A549 (cell line): ENCODE data around the gene PHF1. TPM values are rescaled to one million over a fixed set of nuclear protein-coding genes. Genes with fewer than 3 reads are reported as not detected.
A peak's percentile ranks its signal among the peaks of the same experiment; 100 is the strongest.

Source experiments
- ATAC-seq, 2 experiments: fragments of 200-7000 bp in 1 of 2; fragments of >200 bp in 1 of 2; cut with Nextera tagmentation in 1 of 2; cut with Tn5 transposase in 1 of 2; 3 replicates each; pipeline versions ENCODE4 v1.8.0 to v1.9.1; 2018 to 2020; ENCODE audit warnings: mild to moderate bottlenecking in 1 of 2, moderate library complexity in 1 of 2
- CTCF ChIA-PET: fragments of 300-600 bp; sonication (Branson Sonifier 250); formaldehyde crosslinking; extraction: SDS; loops from one replicate; lab custom pipeline; 2021; ENCODE audit warnings: antibody characterized with exemption, inconsistent platforms; lab: Yijun Ruan, JAX
- POLR2A ChIA-PET: fragments of 350-600 bp; formaldehyde crosslinking; extraction: SDS; loops from one replicate; lab custom pipeline; 2021; ENCODE audit warnings: antibody characterized with exemption, inconsistent platforms; lab: Yijun Ruan, JAX
- DNase-seq, 2 experiments: peaks; one replicate each; pipeline versions ENCODE4 v3.0.0 to v3.0.0-alpha.2; 2011 to 2016; ENCODE audit warnings: low read depth in 1 of 2, low spot score in 1 of 2
- FAIRE-seq: peaks from 2 replicates; lab custom pipeline; 2011; peaks lifted over from hg19 to GRCh38; lab: Jason Lieb, UNC
- H3K27ac ChIP-seq, 2 experiments: fragments of >200 bp; sonication (Bioruptor Twin); formaldehyde crosslinking; 3 replicates each; pipeline ENCODE4 v1.5.1; 2016 to 2017
- H3K4me1 ChIP-seq: fragments of >200 bp; sonication (Bioruptor Twin); formaldehyde crosslinking; 3 replicates; pipeline ENCODE4 v1.6.1; 2016
- H3K4me2 ChIP-seq: fragments of >200 bp; sonication (Bioruptor Twin); formaldehyde crosslinking; 3 replicates; pipeline ENCODE4 v1.6.1; 2016
- H3K4me3 ChIP-seq: fragments of >200 bp; sonication (Bioruptor Twin); formaldehyde crosslinking; 3 replicates; pipeline ENCODE4 v1.5.1; 2016
- H3K9me3 ChIP-seq: fragments of >200 bp; sonication (Bioruptor Twin); formaldehyde crosslinking; 3 replicates; pipeline ENCODE4 v1.6.1; 2016
- BCL3 ChIP-seq: fragments of >200 bp; sonication (Bioruptor Twin); formaldehyde crosslinking; IDR thresholded peaks from 3 replicates; pipeline ENCODE4 v1.6.1; 2016
- CBX2 ChIP-seq: fragments of 200-600 bp; sonication (generic); IDR thresholded peaks from 2 replicates; pipeline ENCODE4 v1.6.1; 2016; ENCODE audit warnings: low read depth, mild to moderate bottlenecking, borderline replicate concordance
- CHD4 ChIP-seq: fragments of 200-600 bp; sonication (generic); IDR thresholded peaks from 2 replicates; pipeline ENCODE4 v1.6.1; 2016; ENCODE audit warnings: antibody characterized with exemption, mild to moderate bottlenecking, borderline replicate concordance
- ELK1 ChIP-seq: fragments of 150-350 bp; IDR thresholded peaks from 2 replicates; pipeline ENCODE4 v1.6.1; 2014; ENCODE audit warnings: low read depth, mild to moderate bottlenecking, low read length
- FOSL2 ChIP-seq, 2 experiments: fragments of 450-650 bp in 1 of 2; fragments of >200 bp in 1 of 2; sonication (Bioruptor Twin) in 1 of 2; formaldehyde crosslinking; IDR thresholded peaks; 2 replicates each; pipeline versions ENCODE4 v1.5.0 to v1.6.1; 2016 to 2020; ENCODE audit warnings: mild to moderate bottlenecking in 1 of 2, moderate library complexity in 1 of 2
- FOXS1 ChIP-seq: fragments of 250-450 bp; sonication (Bioruptor Pico); IDR thresholded peaks from 2 replicates; pipeline ENCODE4 v1.5.0; 2020; ENCODE audit warnings: mild to moderate bottlenecking, moderate library complexity
- HOXA7 ChIP-seq: fragments of 250-450 bp; sonication (Bioruptor Pico); IDR thresholded peaks from 2 replicates; pipeline ENCODE4 v1.5.0; 2020; ENCODE audit warnings: mild to moderate bottlenecking, moderate library complexity
- HOXB13 ChIP-seq: fragments of 250-450 bp; sonication (Bioruptor Pico); IDR thresholded peaks from 2 replicates; pipeline ENCODE4 v1.5.0; 2020; ENCODE audit warnings: low read depth, mild to moderate bottlenecking, moderate library complexity
- JUN ChIP-seq, 2 experiments: fragments of >200 bp; sonication (Bioruptor Twin); formaldehyde crosslinking; IDR thresholded peaks; 2 replicates in 1 of 2; 3 replicates in 1 of 2; pipeline ENCODE4 v1.6.1; 2016 to 2017
- KDM5A ChIP-seq: fragments of 200-600 bp; sonication (generic); IDR thresholded peaks from 2 replicates; pipeline ENCODE4 v1.6.1; 2016; ENCODE audit warnings: antibody characterized with exemption, mild to moderate bottlenecking
- MAZ ChIP-seq: fragments of 150-350 bp; IDR thresholded peaks from 2 replicates; pipeline ENCODE4 v1.6.1; 2014; ENCODE audit warnings: antibody characterized with exemption, low read depth, low read length, borderline replicate concordance
- MYC ChIP-seq: IDR thresholded peaks from 2 replicates; pipeline ENCODE4 v1.6.1; 2012; ENCODE audit warnings: mild to moderate bottlenecking, inconsistent platforms, low read length, improper control_type of control experiment, borderline replicate concordance
- NR3C1 ChIP-seq: fragments of >200 bp; sonication (Bioruptor Twin); formaldehyde crosslinking; IDR thresholded peaks from 3 replicates; pipeline ENCODE4 v1.6.1; 2017
- PHF8 ChIP-seq: fragments of 200-600 bp; sonication (generic); IDR thresholded peaks from 2 replicates; pipeline ENCODE4 v1.6.1; 2016; ENCODE audit warnings: low read depth, mild to moderate bottlenecking, antibody characterized with exemption, moderate library complexity, borderline replicate concordance
- POLR2A ChIP-seq: IDR thresholded peaks from 2 replicates; pipeline ENCODE4 v1.6.1; 2012; ENCODE audit warnings: mild to moderate bottlenecking, low read length
- RAD21 ChIP-seq, 2 experiments: fragments of >200 bp in 1 of 2; sonication (Bioruptor Twin) in 1 of 2; formaldehyde crosslinking in 1 of 2; IDR thresholded peaks in 1 of 2; conservative IDR thresholded peaks in 1 of 2; 2 replicates in 1 of 2; 3 replicates in 1 of 2; pipeline ENCODE4 v1.6.1; 2012 to 2018; ENCODE audit warnings: inconsistent platforms in 1 of 2
- RARB ChIP-seq: fragments of 250-450 bp; sonication (Bioruptor Pico); IDR thresholded peaks from 2 replicates; pipeline ENCODE4 v1.8.0; 2021; ENCODE audit warnings: mild to moderate bottlenecking, moderate library complexity
- RCOR1 ChIP-seq: fragments of 150-350 bp; IDR thresholded peaks from 2 replicates; pipeline ENCODE4 v1.6.1; 2014; ENCODE audit warnings: antibody characterized with exemption, low read length, low read depth
- ZC3H11A ChIP-seq: fragments of 450-650 bp; IDR thresholded peaks from 2 replicates; pipeline ENCODE4 v1.6.1; 2014; ENCODE audit warnings: antibody characterized with exemption, mild to moderate bottlenecking
- WGBS: methylation state at CpG from one replicate; pipeline ENCODE4 v1.1.6; 2017; ENCODE audit errors: missing lambda C conversion rate; 5-methylcytosine and 5-hydroxymethylcytosine counted together
- polyA plus RNA-seq, 4 experiments: library from polyadenylated mRNA; depleted of rRNA in 3 of 4; stranded (reverse); fragments of >200 nt; fragmentation: RNase III in 1 of 4; extraction: RNeasy Plus Mini Kit Qiagen cat#74134 plus additional on column Dnase treatment in 1 of 4; gene quantifications; 2 replicates in 3 of 4; 3 replicates in 1 of 4; pipeline ENCODE4 v1.2.3, GENCODE V29; 2011 to 2017
- TF ChIP-seq, protein P1 (sequence below): fragments of 250-450 bp; sonication (Bioruptor Pico); IDR thresholded peaks from 2 replicates; pipeline ENCODE4 v1.5.0; 2021; ENCODE audit warnings: mild to moderate bottlenecking, moderate library complexity, borderline replicate concordance
- TF ChIP-seq, protein P2 (sequence below): IDR thresholded peaks from 2 replicates; pipeline ENCODE4 v1.6.1; 2012; ENCODE audit warnings: low read depth, borderline replicate concordance
- TF ChIP-seq, protein P3 (sequence below): fragments of >200 bp; sonication (Bioruptor Twin); formaldehyde crosslinking; IDR thresholded peaks from 2 replicates; pipeline ENCODE4 v1.6.1; 2016
- TF ChIP-seq, protein P4 (sequence below): IDR thresholded peaks from 2 replicates; pipeline ENCODE4 v1.6.1; 2012

PHF1 gene
- polyA plus RNA-seq, 2 of the 4 experiments (the other 2 are of a cell fraction) = 14.0 to 21.4 TPM

DNA sequence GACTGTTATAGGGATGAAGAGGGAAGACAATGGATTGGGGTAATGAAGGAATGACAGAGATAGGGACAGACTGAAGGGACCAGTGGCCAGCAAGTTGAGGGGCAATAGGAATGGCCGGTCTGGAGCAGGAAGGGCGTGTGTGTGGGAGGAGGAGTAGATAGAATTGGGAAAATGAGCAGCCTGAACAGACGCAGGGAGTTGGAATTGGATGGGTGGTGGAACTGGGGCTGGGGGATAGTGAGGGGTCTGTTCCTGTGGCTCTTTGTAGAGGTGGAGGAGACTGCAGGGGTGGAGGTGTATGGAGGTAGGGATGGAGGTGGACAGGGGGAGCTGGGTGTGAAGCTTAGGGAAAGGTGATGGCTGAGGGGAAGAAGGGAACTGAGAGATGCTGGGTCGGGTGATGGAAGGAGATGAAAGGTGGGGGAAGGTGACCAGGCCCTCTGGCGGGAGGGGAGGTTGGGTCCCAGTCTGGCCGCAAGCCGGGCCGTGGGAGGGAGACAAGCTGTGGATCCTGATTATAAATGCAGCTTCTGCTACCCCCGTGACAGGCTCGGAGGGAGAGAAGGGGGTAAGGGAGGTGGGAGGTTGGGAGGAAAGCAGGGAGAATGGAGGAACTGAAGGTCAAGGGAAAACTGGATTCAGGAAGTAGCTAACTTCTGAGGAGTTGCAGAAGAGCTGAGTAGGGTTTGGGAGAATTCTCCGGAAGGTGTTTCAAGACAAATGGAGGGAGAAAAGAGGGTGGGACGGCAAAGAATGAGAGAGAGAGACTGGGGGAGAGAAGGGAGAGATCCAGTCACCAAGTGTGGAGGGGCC, 14.2 kb downstream of the PHF1 start:
- DNase-seq (no peak), FAIRE-seq (no peak), ATAC-seq (no peak)
- CTCF ChIA-PET = interaction anchor here (0.6 to 2.7 kb wide), 25 partner anchors 8 to 154 kb away, joined by 3 to 24 read pairs (median 5); partner anchors contain the start of genes B3GALT4, CUTA and ZBTB9
- H3K4me3 ChIP-seq = peak overlapping the region; percentile 69
- peaks cover 29% of the 10 kb centered on the region for H3K4me1 ChIP-seq
- POLR2A ChIA-PET = interaction anchor here (1.0 to 1.6 kb wide), 6 partner anchors 15 to 146 kb away, joined by 3 to 11 read pairs (median 6); partner anchors contain the start of genes PHF1, RGL2, ZBTB22 and ZBTB9
- H3K4me2 ChIP-seq = peak overlapping the region; percentile 90
- TF ChIP-seq, protein P1, sequence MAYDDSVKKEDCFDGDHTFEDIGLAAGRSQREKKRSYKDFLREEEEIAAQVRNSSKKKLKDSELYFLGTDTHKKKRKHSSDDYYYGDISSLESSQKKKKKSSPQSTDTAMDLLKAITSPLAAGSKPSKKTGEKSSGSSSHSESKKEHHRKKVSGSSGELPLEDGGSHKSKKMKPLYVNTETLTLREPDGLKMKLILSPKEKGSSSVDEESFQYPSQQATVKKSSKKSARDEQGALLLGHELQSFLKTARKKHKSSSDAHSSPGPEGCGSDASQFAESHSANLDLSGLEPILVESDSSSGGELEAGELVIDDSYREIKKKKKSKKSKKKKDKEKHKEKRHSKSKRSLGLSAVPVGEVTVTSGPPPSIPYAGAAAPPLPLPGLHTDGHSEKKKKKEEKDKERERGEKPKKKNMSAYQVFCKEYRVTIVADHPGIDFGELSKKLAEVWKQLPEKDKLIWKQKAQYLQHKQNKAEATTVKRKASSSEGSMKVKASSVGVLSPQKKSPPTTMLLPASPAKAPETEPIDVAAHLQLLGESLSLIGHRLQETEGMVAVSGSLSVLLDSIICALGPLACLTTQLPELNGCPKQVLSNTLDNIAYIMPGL = no peak
- no peak for TF ChIP-seq JUN (IDR thresholded peaks at IDR 0.05)
- TF ChIP-seq, protein P2, sequence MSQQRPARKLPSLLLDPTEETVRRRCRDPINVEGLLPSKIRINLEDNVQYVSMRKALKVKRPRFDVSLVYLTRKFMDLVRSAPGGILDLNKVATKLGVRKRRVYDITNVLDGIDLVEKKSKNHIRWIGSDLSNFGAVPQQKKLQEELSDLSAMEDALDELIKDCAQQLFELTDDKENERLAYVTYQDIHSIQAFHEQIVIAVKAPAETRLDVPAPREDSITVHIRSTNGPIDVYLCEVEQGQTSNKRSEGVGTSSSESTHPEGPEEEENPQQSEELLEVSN = no peak
- TF ChIP-seq MYC = no peak
- no peak for TF ChIP-seq FOSL2 (IDR thresholded peaks at IDR 0.05)
- TF ChIP-seq FOSL2 (CRISPR knock-in tag; IDR thresholded peaks at IDR 0.05) = no peak
- TF ChIP-seq HOXA7 (CRISPR knock-in tag) = no peak
- no peak for TF ChIP-seq ZC3H11A
- TF ChIP-seq CHD4 = no peak
- TF ChIP-seq, protein P3, sequence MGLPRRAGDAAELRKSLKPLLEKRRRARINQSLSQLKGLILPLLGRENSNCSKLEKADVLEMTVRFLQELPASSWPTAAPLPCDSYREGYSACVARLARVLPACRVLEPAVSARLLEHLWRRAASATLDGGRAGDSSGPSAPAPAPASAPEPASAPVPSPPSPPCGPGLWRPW = no peak
- no peak for TF ChIP-seq BCL3
- TF ChIP-seq PHF8 = no peak
- no peak for TF ChIP-seq FOXS1 (CRISPR knock-in tag)
- TF ChIP-seq KDM5A = no peak
- no peak for TF ChIP-seq RCOR1
- no peak for TF ChIP-seq NR3C1
- 36% methylated on average over 12 of the region's 12 CpGs for WGBS
- peak overlapping the region; percentile 89 to 98 for H3K27ac ChIP-seq
- H3K9me3 ChIP-seq = no peaks in the 10 kb centered on the region

DNA sequence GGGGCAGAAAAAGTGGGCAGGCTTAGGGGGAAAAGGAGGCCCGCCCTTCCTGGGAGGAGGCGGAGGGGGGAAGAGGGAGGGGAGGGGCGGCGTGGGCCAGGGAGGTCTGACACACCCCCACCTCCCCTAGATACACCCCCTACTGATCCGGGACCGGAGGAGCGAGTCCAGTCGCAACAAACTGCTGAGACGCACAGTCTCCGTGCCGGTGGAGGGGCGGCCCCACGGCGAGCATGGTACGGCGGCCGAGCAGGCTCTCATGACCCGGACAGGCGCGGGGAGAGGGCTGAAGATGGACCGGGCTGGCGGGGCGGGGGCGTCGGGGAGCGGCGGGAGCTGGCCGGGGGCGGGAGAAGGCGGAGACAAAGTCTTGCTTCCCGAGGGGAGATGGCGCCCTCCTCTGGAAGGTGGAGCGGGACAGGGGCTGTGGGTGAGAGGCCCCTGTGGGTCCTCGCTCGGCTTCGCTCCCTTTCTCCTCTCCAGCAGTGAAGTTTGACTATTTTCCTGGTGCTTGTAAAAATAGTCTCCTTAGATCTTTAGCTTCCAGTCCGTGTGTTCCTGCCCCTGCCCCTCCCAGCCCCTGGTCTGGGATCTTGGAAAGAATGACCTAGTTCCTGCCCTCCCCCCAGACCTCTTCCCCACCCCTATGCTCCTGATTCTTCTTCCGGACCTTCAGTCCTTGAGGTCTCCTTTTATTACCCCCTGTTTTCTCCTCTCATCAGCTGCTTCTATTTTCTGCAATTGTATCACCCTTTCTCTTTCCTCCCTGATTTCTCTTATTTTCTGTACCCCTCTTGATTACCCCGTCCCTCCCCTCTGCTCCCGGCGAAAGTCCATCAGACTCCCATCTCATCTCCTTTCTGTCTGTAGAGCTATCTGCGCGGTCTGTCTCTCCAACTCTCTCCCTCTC, 15.1 kb downstream of the PHF1 start:
- ChIA-PET CTCF (interaction anchor here (0.6 to 2.7 kb wide), 28 partner anchors 9 to 260 kb away, joined by 3 to 24 read pairs (median 4); partner anchors contain the start of genes B3GALT4, CUTA and ZBTB9), POLR2A (interaction anchor here (0.6 to 1.6 kb wide), 9 partner anchors 8 to 154 kb away, joined by 3 to 11 read pairs (median 5); partner anchors contain the start of genes BAK1, CUTA, PHF1 and RGL2)
- DNase-seq (peak; percentile 83 to 90), FAIRE-seq (no peak), ATAC-seq (peak; percentile 68 to 87)
- Histone ChIP-seq H3K4me1 (peaks cover 37% of the 10 kb centered on the region), H3K9me3 (no peaks in the 10 kb centered on the region), H3K4me3 (peak overlapping the region; percentile 69), H3K4me2 (peak overlapping the region; percentile 90), H3K27ac (peak overlapping the region; percentile 89 to 98)
- under 1% methylated on average over 14 of the region's 43 CpGs for WGBS
- peak; percentile 65 for TF ChIP-seq KDM5A
- no peak for TF ChIP-seq NR3C1
- TF ChIP-seq, protein P4, sequence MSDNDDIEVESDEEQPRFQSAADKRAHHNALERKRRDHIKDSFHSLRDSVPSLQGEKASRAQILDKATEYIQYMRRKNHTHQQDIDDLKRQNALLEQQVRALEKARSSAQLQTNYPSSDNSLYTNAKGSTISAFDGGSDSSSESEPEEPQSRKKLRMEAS = peak; percentile 88
- TF ChIP-seq, protein P2 = peak; percentile 60
- 0 out of 5 replicates have a peak, but pooled peaks of 1 of the 2 experiments have one; percentile 42 for TF ChIP-seq JUN (IDR thresholded peaks at IDR 0.05)
- peak; percentile 33 for TF ChIP-seq POLR2A
- TF ChIP-seq CBX2 = no peak
- peak; percentile 60; the same call in 1 of the 2 replicates for TF ChIP-seq MAZ
- TF ChIP-seq RARB (CRISPR knock-in tag) = no peak
- no peak for TF ChIP-seq ELK1
- TF ChIP-seq HOXB13 (CRISPR knock-in tag) = no peak
- TF ChIP-seq RAD21 (conservative IDR thresholded peaks at IDR 0.05 in 1 of 2, IDR thresholded peaks at IDR 0.05 in 1 of 2) = peak; percentile 63 to 75
